IPS-NIHi7 (cell line): ENCODE results near the gene ZNF48.
A peak's percentile ranks its signal among the peaks of the same experiment; 100 is the strongest.
"Not testable (repeated sequence)": the region's sequence is repeated elsewhere in the genome, so short reads cannot be mapped to it uniquely, and the experiment has no call there.

ENCODE experiments used
- DNase-seq: peaks from one replicate; pipeline ENCODE4 v3.0.0; 2012; ENCODE audit warnings: mixed read lengths; ENCODE audit errors: extremely low spot score

ZNF48 gene

GRCh38 chr16:30378236-30379157 is 16.7 kb upstream of the ZNF48 start:
- peak; percentile 96 for DNase-seq

GRCh38 chr16:30379158-30379783 is 15.9 kb upstream of the ZNF48 start:
- no peak for DNase-seq

- no peak for DNase-seq
Observed at GRCh38 chr16:30380072-30380802, 15.0 kb upstream of the ZNF48 start.

- DNase-seq, result no peak
Observed at GRCh38 chr16:30380803-30381208, 14.4 kb upstream of the ZNF48 start.

GRCh38 chr16:30381291-30382041 is 13.8 kb upstream of the ZNF48 start:
- no peak for DNase-seq

- no peak for DNase-seq
Observed at GRCh38 chr16:30382111-30382881, 12.9 kb upstream of the ZNF48 start, which contains the start of gene SEPTIN1. Gene SEPTIN1 (minus strand): TSS chr16:30382561. CDS start chr16:30382542, 19 bp downstream.

GRCh38 chr16:30383521-30383920 is 11.7 kb upstream of the ZNF48 start:
- no peak for DNase-seq

- peak; percentile 68 for DNase-seq
Observed at GRCh38 chr16:30394592-30395154, 547 bp upstream of the ZNF48 start.

- DNase-seq, result no peak
Observed at GRCh38 chr16:30395992-30396585, 869 bp downstream of the ZNF48 start.

- DNase-seq, result not testable (repeated sequence)
Observed at GRCh38 chr16:30396627-30397026, 1.4 kb downstream of the ZNF48 start.

GRCh38 chr16:30397056-30397455 is 1.8 kb downstream of the ZNF48 start:
- DNase-seq, result no peak

GRCh38 chr16:30397776-30398660 is 2.8 kb downstream of the ZNF48 start:
- no peak for DNase-seq

GRCh38 chr16:30398661-30399434 is 3.6 kb downstream of the ZNF48 start:
- DNase-seq, result no peak

- DNase-seq, result no peak
Observed at GRCh38 chr16:30399435-30400186, 4.4 kb downstream of the ZNF48 start.

- DNase-seq, result no peak
Observed at GRCh38 chr16:30401768-30402425, 6.7 kb downstream of the ZNF48 start.

GRCh38 chr16:30406795-30407101 is 11.5 kb downstream of the ZNF48 start:
- no peak for DNase-seq
